Osteocyte (in vitro differentiated cells): ENCODE results near the gene ABLIM1. TPM values are rescaled to one million over a fixed set of nuclear protein-coding genes. Genes with fewer than 3 reads are reported as not detected.

Source experiments
- DNase-seq: peaks from one replicate; pipeline ENCODE4 v3.0.0; 2021; ENCODE audit warnings: mixed read lengths; ENCODE audit not compliant: unreplicated experiment; ENCODE audit errors: extremely low spot score
- H3K27ac Mint-ChIP-seq: one replicate; pipeline ENCODE4 v1.8.0; 2021; ENCODE audit warnings: mild to moderate bottlenecking, mixed read lengths; ENCODE audit not compliant: unreplicated experiment
- H3K27me3 Mint-ChIP-seq: one replicate; pipeline ENCODE4 v1.8.0; 2021; ENCODE audit warnings: mixed read lengths; ENCODE audit not compliant: unreplicated experiment
- H3K36me3 Mint-ChIP-seq: one replicate; pipeline ENCODE4 v1.8.0; 2021; ENCODE audit warnings: mixed read lengths; ENCODE audit not compliant: unreplicated experiment
- H3K4me1 Mint-ChIP-seq: one replicate; pipeline ENCODE4 v1.8.0; 2021; ENCODE audit warnings: mixed read lengths; ENCODE audit not compliant: unreplicated experiment
- H3K4me3 Mint-ChIP-seq: one replicate; pipeline ENCODE4 v1.8.0; 2021; ENCODE audit warnings: mild to moderate bottlenecking, moderate library complexity, mixed read lengths; ENCODE audit not compliant: unreplicated experiment
- H3K9me3 Mint-ChIP-seq: one replicate; pipeline ENCODE4 v1.8.0; 2021; ENCODE audit warnings: mixed read lengths; ENCODE audit not compliant: unreplicated experiment
- total RNA-seq: library from RNA; stranded (reverse); gene quantifications from 2 replicates; pipeline ENCODE4 v1.2.1, GENCODE V29; 2021
- TF ChIP-seq, protein P1 (sequence below): fragments of 200-600 bp; sonication (generic); IDR thresholded peaks from 2 replicates; pipeline ENCODE4 v1.5.0; 2021; ENCODE audit warnings: antibody characterized with exemption, mild to moderate bottlenecking, moderate library complexity

ABLIM1 gene
- total RNA-seq, 1 donor from 2014 or later, result 39.0 TPM

DNA sequence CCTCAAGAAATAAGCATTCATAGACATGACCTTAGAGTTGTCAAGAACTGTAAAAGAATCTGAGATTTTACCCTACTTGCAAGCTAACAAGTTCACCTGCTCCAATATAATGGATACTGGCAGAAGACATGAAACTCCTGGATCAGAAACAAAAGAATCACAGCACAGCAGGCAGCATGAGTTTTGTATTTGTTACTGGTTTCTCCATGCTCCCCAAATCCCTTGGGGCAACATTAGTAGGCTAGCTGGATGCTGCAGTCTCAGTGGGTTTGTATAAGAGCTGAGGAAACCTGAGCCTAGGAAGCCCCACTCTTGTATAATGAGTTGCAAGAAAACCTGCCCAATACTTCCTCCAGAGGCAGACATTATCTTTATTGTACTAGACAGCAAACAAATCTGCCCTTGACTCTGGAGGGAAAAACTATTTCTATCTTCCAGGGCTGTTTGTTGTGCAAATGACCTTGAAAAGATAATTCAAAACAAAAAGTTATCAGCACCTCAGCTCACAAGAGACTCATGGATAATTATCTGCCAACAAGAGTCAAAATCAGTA is 64.8 kb downstream of the ABLIM1 start:
- H3K27me3 Mint-ChIP-seq, result no peaks in the 10 kb centered on the region

DNA sequence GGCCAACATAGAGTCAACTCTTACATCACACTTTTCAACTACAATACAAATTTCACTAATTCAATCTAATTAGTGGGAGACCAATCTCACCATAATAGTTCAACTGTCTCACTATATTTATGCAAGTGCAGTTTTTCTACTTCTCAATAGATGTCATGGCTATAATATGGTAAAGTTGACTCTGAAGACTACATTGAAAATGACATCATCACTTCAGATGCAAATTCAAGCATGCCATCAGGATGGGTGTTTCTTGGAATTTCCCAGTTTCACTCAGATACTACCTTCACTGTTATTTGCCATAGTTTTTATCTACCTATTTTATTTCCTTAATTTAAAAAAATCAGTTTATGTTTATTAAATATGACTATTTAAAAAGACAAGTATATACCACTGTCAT is 67.1 kb downstream of the ABLIM1 start:
- Mint-ChIP-seq H3K27ac (no peak overlapping the region), H3K27me3 (no peaks in the 10 kb centered on the region), H3K9me3 (peaks cover 14% of the 10 kb centered on the region), H3K4me1 (peaks cover 4% of the 10 kb centered on the region), H3K4me3 (no peak overlapping the region), H3K36me3 (peaks cover 2% of the 10 kb centered on the region)
- no peak for DNase-seq
- TF ChIP-seq, protein P1, sequence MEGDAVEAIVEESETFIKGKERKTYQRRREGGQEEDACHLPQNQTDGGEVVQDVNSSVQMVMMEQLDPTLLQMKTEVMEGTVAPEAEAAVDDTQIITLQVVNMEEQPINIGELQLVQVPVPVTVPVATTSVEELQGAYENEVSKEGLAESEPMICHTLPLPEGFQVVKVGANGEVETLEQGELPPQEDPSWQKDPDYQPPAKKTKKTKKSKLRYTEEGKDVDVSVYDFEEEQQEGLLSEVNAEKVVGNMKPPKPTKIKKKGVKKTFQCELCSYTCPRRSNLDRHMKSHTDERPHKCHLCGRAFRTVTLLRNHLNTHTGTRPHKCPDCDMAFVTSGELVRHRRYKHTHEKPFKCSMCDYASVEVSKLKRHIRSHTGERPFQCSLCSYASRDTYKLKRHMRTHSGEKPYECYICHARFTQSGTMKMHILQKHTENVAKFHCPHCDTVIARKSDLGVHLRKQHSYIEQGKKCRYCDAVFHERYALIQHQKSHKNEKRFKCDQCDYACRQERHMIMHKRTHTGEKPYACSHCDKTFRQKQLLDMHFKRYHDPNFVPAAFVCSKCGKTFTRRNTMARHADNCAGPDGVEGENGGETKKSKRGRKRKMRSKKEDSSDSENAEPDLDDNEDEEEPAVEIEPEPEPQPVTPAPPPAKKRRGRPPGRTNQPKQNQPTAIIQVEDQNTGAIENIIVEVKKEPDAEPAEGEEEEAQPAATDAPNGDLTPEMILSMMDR, result no peak

More for the DNA sequence above, 64.8 kb downstream of the ABLIM1 start:
- H3K9me3 Mint-ChIP-seq, result peaks cover 14% of the 10 kb centered on the region
- peaks cover 7% of the 10 kb centered on the region for H3K4me1 Mint-ChIP-seq
- TF ChIP-seq, protein P1, result no peak
- no peak overlapping the region for H3K27ac Mint-ChIP-seq
- no peak overlapping the region for H3K4me3 Mint-ChIP-seq
- peaks cover 2% of the 10 kb centered on the region for H3K36me3 Mint-ChIP-seq
- no peak for DNase-seq

DNA sequence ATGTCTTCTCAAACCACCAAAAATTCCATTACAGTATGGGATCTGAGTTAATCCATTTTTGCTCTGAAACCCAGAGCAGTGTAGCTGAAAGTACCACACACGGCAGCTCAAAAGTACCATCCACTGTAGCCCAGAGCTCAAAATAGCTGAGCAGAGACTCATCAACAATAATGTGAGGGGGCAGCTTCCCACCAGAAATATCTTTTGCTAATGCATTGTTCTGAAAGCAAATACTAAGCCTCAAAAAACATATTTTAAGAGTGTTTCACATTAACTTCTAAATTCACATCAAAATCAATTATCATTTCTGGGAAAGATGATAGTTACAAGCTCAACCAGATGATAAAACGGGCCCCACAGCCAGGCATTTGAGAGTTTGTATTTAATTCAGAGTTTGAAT is 73.7 kb downstream of the ABLIM1 start:
- Mint-ChIP-seq H3K4me1 (peaks cover 28% of the 10 kb centered on the region), H3K27me3 (no peaks in the 10 kb centered on the region), H3K9me3 (no peaks in the 10 kb centered on the region), H3K36me3 (peaks cover 2% of the 10 kb centered on the region), H3K4me3 (no peak overlapping the region), H3K27ac (peak overlapping the region; percentile 67)
- TF ChIP-seq, protein P1, result no peak
- DNase-seq, result no peak

DNA sequence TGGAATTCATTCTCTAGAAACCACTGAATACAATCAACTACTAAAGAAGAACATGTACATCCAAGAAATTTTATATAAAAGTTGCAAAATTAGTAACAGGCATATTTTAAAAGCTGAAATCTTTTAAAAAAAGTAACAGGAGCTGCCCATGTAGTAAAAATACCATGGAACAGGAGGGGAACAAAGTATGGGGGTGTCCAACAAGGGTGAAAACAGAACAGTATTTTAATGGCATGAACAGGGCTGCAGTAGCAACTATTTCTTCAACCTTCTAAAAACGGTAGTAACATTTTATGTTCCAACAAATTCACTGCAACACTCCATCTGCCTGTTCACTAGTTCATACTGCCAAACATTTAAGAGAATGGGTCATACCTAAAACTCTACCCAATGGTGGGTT is 77.0 kb downstream of the ABLIM1 start:
- TF ChIP-seq, protein P1, result no peak
- H3K9me3 Mint-ChIP-seq, result no peaks in the 10 kb centered on the region
- H3K4me3 Mint-ChIP-seq, result no peak overlapping the region
- H3K4me1 Mint-ChIP-seq, result peaks cover 43% of the 10 kb centered on the region
- no peaks in the 10 kb centered on the region for H3K27me3 Mint-ChIP-seq
- no peak overlapping the region for H3K27ac Mint-ChIP-seq
- no peak for DNase-seq
- peaks cover 2% of the 10 kb centered on the region for H3K36me3 Mint-ChIP-seq

DNA sequence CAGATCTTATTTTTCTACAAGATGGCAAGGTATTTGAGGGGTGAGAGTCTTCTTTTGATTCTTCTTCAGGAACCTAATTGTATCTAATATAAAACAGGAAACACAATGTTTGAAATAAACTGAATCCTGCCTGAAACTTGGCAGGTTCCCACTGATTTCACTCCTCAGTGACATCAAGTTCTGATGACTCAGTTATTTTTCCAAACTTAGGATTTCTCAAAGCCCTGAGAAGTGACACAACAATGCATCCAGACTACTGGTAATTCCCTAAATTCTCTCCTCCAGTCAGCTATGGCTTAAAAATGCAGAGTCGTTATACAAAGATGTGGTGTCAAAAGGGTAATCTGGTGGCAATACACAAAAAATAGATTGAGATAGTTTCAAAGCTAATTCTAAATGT is 80.9 kb downstream of the ABLIM1 start:
- peak overlapping the region; percentile 9 for H3K27ac Mint-ChIP-seq
- H3K4me1 Mint-ChIP-seq, result peaks cover 19% of the 10 kb centered on the region
- H3K9me3 Mint-ChIP-seq, result no peaks in the 10 kb centered on the region
- H3K36me3 Mint-ChIP-seq, result peaks cover 2% of the 10 kb centered on the region
- no peak overlapping the region for H3K4me3 Mint-ChIP-seq
- no peaks in the 10 kb centered on the region for H3K27me3 Mint-ChIP-seq
- no peak for DNase-seq
- TF ChIP-seq, protein P1, result no peak
